Liver (tissue), 9 donors: ENCODE measurements around the gene GRIN3B. TPM values are rescaled to one million over a fixed set of nuclear protein-coding genes. Genes with fewer than 3 reads are reported as not detected.

Source experiments
- DNase-seq: peaks from one replicate; pipeline ENCODE4 v3.0.0-alpha.2; 2017; ENCODE audit warnings: low spot score
- H3K27ac ChIP-seq, 2 donors: one replicate each; pipeline ENCODE4 v1.7.0; 2013; ENCODE audit warnings: inconsistent platforms in 2 of 2, low read length in 2 of 2, control low read depth in 1 of 2, low read depth in 1 of 2, mild to moderate bottlenecking in 1 of 2
- H3K27me3 ChIP-seq, 4 donors: one replicate each; pipeline versions ENCODE4 v1.6.1 to v1.7.0; 2013; ENCODE audit warnings: low read length in 3 of 4, inconsistent platforms in 1 of 4, mild to moderate bottlenecking in 1 of 4, moderate library complexity in 1 of 4; ENCODE audit not compliant: control insufficient read depth in 4 of 4, insufficient read depth in 4 of 4
- H3K36me3 ChIP-seq, 4 donors: one replicate each; pipeline versions ENCODE4 v1.6.1 to v1.7.0; 2013; ENCODE audit warnings: low read length in 3 of 4, mild to moderate bottlenecking in 3 of 4, low read depth in 1 of 4, moderate library complexity in 1 of 4; ENCODE audit not compliant: control insufficient read depth in 4 of 4, insufficient read depth in 3 of 4
- H3K4me1 ChIP-seq, 4 donors: one replicate each; pipeline versions ENCODE4 v1.6.1 to v1.7.0; 2013; ENCODE audit warnings: low read length in 3 of 4, mild to moderate bottlenecking in 3 of 4, moderate library complexity in 1 of 4; ENCODE audit not compliant: control insufficient read depth in 4 of 4, insufficient read depth in 4 of 4
- H3K4me3 ChIP-seq, 3 donors: one replicate each; pipeline versions ENCODE4 v1.6.1 to v1.7.0; 2013; ENCODE audit warnings: low read length in 3 of 3, control low read depth in 1 of 3, low read depth in 1 of 3, mild to moderate bottlenecking in 1 of 3
- H3K9ac ChIP-seq, 2 donors: one replicate each; pipeline ENCODE4 v1.7.0; 2013; ENCODE audit warnings: low read length in 2 of 2, mild to moderate bottlenecking in 2 of 2, moderate library complexity in 2 of 2, control low read depth in 1 of 2, low read depth in 1 of 2
- H3K9me3 ChIP-seq, 4 donors: one replicate each; pipeline versions ENCODE4 v1.6.1 to v1.7.0; 2013; ENCODE audit warnings: low read length in 3 of 4; ENCODE audit not compliant: control insufficient read depth in 4 of 4
- EGR1 ChIP-seq, 2 donors: IDR thresholded peaks; 2 replicates each; pipeline ENCODE4 v1.6.1; 2016 to 2018; ENCODE audit warnings: antibody characterized with exemption in 2 of 2, low read depth in 2 of 2
- GABPA ChIP-seq, 2 donors: IDR thresholded peaks in 1 of 2; conservative IDR thresholded peaks in 1 of 2; 2 replicates each; pipeline ENCODE4 v1.6.1; 2016; ENCODE audit warnings: antibody characterized with exemption in 2 of 2, mild to moderate bottlenecking in 1 of 2, moderate library complexity in 1 of 2
- HNF4A ChIP-seq, 2 donors: conservative IDR thresholded peaks; 2 replicates each; pipeline ENCODE4 v1.6.1; 2016; ENCODE audit warnings: antibody characterized with exemption in 2 of 2, mild to moderate bottlenecking in 2 of 2
- HNF4G ChIP-seq: IDR thresholded peaks from 2 replicates; pipeline ENCODE4 v1.6.1; 2016; ENCODE audit warnings: antibody characterized with exemption
- JUND ChIP-seq, 2 donors: IDR thresholded peaks; 2 replicates each; pipeline ENCODE4 v1.6.1; 2016; ENCODE audit warnings: antibody characterized with exemption in 2 of 2
- NR2F2 ChIP-seq: IDR thresholded peaks from 2 replicates; pipeline ENCODE4 v1.6.1; 2016; ENCODE audit warnings: antibody characterized with exemption
- RAD21 ChIP-seq, 2 donors: IDR thresholded peaks; 2 replicates each; pipeline ENCODE4 v1.6.1; 2016; ENCODE audit warnings: antibody characterized with exemption in 2 of 2, mild to moderate bottlenecking in 2 of 2
- RXRA ChIP-seq, 2 donors: IDR thresholded peaks; 2 replicates each; pipeline ENCODE4 v1.6.1; 2017 to 2018; ENCODE audit warnings: antibody characterized with exemption in 2 of 2, mild to moderate bottlenecking in 1 of 2
- TAF1 ChIP-seq: conservative IDR thresholded peaks from 2 replicates; pipeline ENCODE4 v1.6.1; 2016; ENCODE audit warnings: antibody characterized with exemption, mild to moderate bottlenecking
- YY1 ChIP-seq: IDR thresholded peaks from 2 replicates; pipeline ENCODE4 v1.6.1; 2016; ENCODE audit warnings: antibody characterized with exemption, mild to moderate bottlenecking
- WGBS: extraction: QIAGEN DNeasy Blood & Tissue Kit; methylation state at CpG from one replicate; pipeline ENCODE4 v1.1.7; 2013; 5-methylcytosine and 5-hydroxymethylcytosine counted together
- polyA plus RNA-seq, 2 donors: library from polyadenylated mRNA; stranded (reverse) in 1 of 2; unstranded in 1 of 2; fragments of 200-250 nt in 1 of 2; fragments of >200 nt in 1 of 2; fragmentation: Nextera tagmentation in 1 of 2; extraction: Ambion mirVana in 1 of 2; gene quantifications; one replicate each; pipeline versions ENCODE4 v1.2.1 to v1.2.3, GENCODE V29; 2013 to 2015
- total RNA-seq, 2 donors: library from RNA; depleted of rRNA; stranded (reverse); fragments of >200 nt; gene quantifications; one replicate each; pipeline ENCODE4 v1.2.3, GENCODE V29; 2014
- TF ChIP-seq, protein P1 (sequence below): IDR thresholded peaks from 2 replicates; pipeline ENCODE4 v1.6.1; 2016; ENCODE audit warnings: antibody characterized with exemption
- TF ChIP-seq, protein P2 (sequence below): fragments of 150-350 bp; IDR thresholded peaks from 2 replicates; pipeline ENCODE4 v1.5.1; 2017; ENCODE audit warnings: improper control_type of control experiment, low read depth, low read length; ENCODE audit not compliant: missing input control
- TF ChIP-seq, protein P3 (sequence below): IDR thresholded peaks from 2 replicates; pipeline ENCODE4 v1.6.1; 2016; ENCODE audit warnings: antibody characterized with exemption, mild to moderate bottlenecking
- TF ChIP-seq, protein P4 (sequence below): IDR thresholded peaks from 2 replicates; pipeline ENCODE4 v1.6.1; 2016; ENCODE audit warnings: antibody characterized with exemption
- donor health status: healthy.
- donor health status: healthy.
- donor health status: healthy.
- donor health status: healthy.
- donor health status: healthy.

The GRIN3B gene
- total and polyA plus RNA-seq, 4 donors, result 0.05 TPM; not detected in 3

DNA sequence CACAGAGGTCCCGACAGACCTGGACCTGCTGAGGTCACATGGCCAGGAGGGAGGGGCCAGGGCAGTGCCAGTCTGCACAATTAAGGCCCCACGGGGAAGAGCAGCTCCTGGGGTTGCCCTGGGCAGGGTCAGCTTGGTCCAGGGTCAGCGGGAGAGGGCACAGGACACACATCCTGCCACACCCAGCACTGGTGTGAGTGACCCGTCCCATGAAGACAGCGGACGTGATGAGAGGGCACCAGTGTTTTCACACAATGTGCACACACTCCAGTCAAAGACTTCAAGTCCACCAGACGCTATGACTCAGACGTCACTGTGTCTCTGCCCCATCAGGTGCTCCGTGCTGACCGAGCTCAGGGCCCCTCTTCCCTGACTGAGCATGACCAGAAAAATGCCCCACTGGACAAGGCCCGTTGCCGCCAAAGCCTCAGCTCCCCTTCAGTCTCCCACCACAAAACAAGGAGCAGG is 16.5 kb downstream of the GRIN3B start:
- H3K27ac ChIP-seq, result peak overlapping the region; percentile 40 to 55
- H3K27me3 ChIP-seq, result no peaks in the 10 kb centered on the region
- WGBS, result 39% methylated on average over 12 of the region's 12 CpGs
- peaks cover 30 to 49% (median 39%) of the 10 kb centered on the region in 4 donors for H3K4me1 ChIP-seq
- peaks cover 2 to 21% (median 8%) of the 10 kb centered on the region in 4 donors for H3K36me3 ChIP-seq
- TF ChIP-seq RXRA (IDR thresholded peaks at IDR 0.05) (peak; percentile 40 to 90), TAF1 (no peak), JUND (IDR thresholded peaks at IDR 0.05) (peak in 1 of 2 donors; percentile 25), NR2F2 (peak; percentile 80), HNF4A (conservative IDR thresholded peaks at IDR 0.05) (peak in 1 of 2 donors; percentile 74)
- TF ChIP-seq, protein P1, sequence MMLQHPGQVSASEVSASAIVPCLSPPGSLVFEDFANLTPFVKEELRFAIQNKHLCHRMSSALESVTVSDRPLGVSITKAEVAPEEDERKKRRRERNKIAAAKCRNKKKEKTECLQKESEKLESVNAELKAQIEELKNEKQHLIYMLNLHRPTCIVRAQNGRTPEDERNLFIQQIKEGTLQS, result no peak
- no peak for DNase-seq
- no peaks in the 10 kb centered on the region for H3K9me3 ChIP-seq
- no peak overlapping the region for H3K9ac ChIP-seq
- no peak overlapping the region for H3K4me3 ChIP-seq

DNA sequence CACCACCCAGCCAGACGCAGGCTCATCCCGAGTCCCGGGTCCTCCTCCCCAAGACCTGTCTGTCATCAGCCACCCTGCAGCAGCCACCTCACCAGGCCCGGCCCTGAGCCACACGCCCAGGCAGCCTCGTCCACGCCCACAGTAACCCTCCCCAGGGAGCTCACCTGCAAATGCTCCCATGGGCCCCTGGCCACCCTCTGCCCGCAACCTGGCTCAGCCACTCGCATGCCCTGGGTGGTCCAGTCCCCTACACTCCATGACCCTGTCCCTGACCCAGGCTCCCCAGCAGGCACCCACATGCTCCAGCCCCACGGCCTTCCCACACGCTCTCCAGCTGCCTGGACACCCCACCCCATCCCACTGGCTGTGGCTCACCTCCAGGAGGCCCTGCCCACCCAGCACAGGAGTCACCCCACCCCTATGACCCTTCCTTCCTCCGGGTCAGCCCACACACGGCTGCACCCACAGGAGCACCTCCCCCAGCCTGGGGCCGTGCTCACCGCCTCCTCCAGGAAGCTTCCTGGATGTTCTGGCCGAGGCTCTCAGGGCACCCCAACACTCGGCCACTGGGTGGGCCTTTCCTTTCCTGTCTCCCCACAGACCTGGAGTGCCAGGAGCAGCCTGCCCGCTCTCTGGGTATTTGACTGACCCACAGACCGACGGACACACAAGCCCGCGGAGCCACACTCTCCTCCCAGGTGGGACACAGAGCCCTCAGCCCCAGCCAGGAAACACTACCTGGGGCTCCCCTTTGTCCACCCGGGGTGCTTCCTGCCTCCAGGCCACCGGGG is 17.1 kb downstream of the GRIN3B start:
- WGBS, result 68% methylated on average over 24 of the region's 24 CpGs
- H3K36me3 ChIP-seq, result peaks cover 2 to 16% (median 6%) of the 10 kb centered on the region in 4 donors

DNA sequence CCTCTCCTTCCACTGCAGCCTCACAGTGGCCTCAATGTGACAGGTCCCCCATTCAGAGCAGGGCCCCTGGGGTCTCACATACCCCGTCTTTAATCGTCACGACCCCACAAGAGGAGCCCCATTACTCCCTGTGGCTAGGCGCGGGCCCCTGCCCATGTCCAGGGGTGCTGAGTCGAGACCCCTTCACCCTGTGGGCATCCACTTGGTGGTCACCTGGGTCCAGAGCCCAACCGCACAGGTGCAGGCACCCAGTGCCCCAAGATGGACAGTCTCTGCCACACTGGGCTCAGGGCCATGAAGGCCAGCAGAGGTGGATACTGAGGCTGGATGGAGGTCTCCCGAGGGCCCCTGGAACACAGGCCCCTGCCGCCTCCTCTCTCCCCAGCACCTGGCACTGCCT is 17.7 kb downstream of the GRIN3B start:
- Histone ChIP-seq H3K27me3 (no peaks in the 10 kb centered on the region), H3K27ac (no peak overlapping the region), H3K4me3 (no peak overlapping the region), H3K36me3 (peaks cover 2 to 12% (median 3%) of the 10 kb centered on the region in 4 donors), H3K4me1 (peaks cover 30 to 49% (median 39%) of the 10 kb centered on the region in 4 donors), H3K9ac (no peak overlapping the region), H3K9me3 (no peaks in the 10 kb centered on the region)
- TF ChIP-seq NR2F2 (no peak), HNF4G (no peak), HNF4A (conservative IDR thresholded peaks at IDR 0.05) (no peak), JUND (IDR thresholded peaks at IDR 0.05) (no peak), TAF1 (no peak), YY1 (no peak), GABPA (IDR thresholded peaks at IDR 0.05 in 1 of 2, conservative IDR thresholded peaks at IDR 0.05 in 1 of 2) (no peak), RAD21 (IDR thresholded peaks at IDR 0.05) (no peak)
- TF ChIP-seq, protein P1, result no peak
- TF ChIP-seq, protein P2, sequence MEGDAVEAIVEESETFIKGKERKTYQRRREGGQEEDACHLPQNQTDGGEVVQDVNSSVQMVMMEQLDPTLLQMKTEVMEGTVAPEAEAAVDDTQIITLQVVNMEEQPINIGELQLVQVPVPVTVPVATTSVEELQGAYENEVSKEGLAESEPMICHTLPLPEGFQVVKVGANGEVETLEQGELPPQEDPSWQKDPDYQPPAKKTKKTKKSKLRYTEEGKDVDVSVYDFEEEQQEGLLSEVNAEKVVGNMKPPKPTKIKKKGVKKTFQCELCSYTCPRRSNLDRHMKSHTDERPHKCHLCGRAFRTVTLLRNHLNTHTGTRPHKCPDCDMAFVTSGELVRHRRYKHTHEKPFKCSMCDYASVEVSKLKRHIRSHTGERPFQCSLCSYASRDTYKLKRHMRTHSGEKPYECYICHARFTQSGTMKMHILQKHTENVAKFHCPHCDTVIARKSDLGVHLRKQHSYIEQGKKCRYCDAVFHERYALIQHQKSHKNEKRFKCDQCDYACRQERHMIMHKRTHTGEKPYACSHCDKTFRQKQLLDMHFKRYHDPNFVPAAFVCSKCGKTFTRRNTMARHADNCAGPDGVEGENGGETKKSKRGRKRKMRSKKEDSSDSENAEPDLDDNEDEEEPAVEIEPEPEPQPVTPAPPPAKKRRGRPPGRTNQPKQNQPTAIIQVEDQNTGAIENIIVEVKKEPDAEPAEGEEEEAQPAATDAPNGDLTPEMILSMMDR, result no peak
- TF ChIP-seq, protein P3, sequence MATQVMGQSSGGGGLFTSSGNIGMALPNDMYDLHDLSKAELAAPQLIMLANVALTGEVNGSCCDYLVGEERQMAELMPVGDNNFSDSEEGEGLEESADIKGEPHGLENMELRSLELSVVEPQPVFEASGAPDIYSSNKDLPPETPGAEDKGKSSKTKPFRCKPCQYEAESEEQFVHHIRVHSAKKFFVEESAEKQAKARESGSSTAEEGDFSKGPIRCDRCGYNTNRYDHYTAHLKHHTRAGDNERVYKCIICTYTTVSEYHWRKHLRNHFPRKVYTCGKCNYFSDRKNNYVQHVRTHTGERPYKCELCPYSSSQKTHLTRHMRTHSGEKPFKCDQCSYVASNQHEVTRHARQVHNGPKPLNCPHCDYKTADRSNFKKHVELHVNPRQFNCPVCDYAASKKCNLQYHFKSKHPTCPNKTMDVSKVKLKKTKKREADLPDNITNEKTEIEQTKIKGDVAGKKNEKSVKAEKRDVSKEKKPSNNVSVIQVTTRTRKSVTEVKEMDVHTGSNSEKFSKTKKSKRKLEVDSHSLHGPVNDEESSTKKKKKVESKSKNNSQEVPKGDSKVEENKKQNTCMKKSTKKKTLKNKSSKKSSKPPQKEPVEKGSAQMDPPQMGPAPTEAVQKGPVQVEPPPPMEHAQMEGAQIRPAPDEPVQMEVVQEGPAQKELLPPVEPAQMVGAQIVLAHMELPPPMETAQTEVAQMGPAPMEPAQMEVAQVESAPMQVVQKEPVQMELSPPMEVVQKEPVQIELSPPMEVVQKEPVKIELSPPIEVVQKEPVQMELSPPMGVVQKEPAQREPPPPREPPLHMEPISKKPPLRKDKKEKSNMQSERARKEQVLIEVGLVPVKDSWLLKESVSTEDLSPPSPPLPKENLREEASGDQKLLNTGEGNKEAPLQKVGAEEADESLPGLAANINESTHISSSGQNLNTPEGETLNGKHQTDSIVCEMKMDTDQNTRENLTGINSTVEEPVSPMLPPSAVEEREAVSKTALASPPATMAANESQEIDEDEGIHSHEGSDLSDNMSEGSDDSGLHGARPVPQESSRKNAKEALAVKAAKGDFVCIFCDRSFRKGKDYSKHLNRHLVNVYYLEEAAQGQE, result no peak
- TF ChIP-seq, protein P4, sequence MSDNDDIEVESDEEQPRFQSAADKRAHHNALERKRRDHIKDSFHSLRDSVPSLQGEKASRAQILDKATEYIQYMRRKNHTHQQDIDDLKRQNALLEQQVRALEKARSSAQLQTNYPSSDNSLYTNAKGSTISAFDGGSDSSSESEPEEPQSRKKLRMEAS, result no peak
- DNase-seq, result no peak
- WGBS, result 93% methylated on average over 9 of the region's 9 CpGs

More for the DNA sequence above, 17.1 kb downstream of the GRIN3B start:
- Histone ChIP-seq H3K27me3 (no peaks in the 10 kb centered on the region), H3K4me1 (peaks cover 30 to 49% (median 39%) of the 10 kb centered on the region in 4 donors), H3K27ac (peak overlapping the region; percentile 22 to 40), H3K9me3 (no peaks in the 10 kb centered on the region), H3K4me3 (no peak overlapping the region), H3K9ac (no peak overlapping the region)
- no peak for TF ChIP-seq TAF1
- no peak for TF ChIP-seq JUND (IDR thresholded peaks at IDR 0.05)
- TF ChIP-seq, protein P1, result no peak
- TF ChIP-seq EGR1 (IDR thresholded peaks at IDR 0.05; ENCODE audit: low read depth in 2 of 2), result no peak
- DNase-seq, result no peak
